ENCODE results near the gene COMTD1. TPM values are rescaled to one million over a fixed set of nuclear protein-coding genes. Genes with fewer than 3 reads are reported as not detected.
A peak's percentile ranks its signal among the peaks of the same experiment; 100 is the strongest.

COMTD1 gene
- total and polyA plus RNA-seq, 2 of the 13 experiments (the other 11 are each of a cell fraction or from before 2014, with no cell fraction given), result 11.8 to 18.4 TPM

- TF ChIP-seq AFF4 (CRISPR knock-in tag; IDR thresholded peaks at IDR 0.05), result no peak
- TF ChIP-seq NFYB (CRISPR knock-in tag; IDR thresholded peaks at IDR 0.05), result no peak
- TF ChIP-seq ZBTB34 (CRISPR knock-in tag; IDR thresholded peaks at IDR 0.05), result peak; percentile 89; the same call in 1 of the 2 replicates
- TF ChIP-seq YY1 (IDR thresholded peaks at IDR 0.05; ENCODE audit: insufficient read depth, insufficient replicate concordance, low read depth, low read length), result peak; percentile 73
- no peak for TF ChIP-seq TCF7L2 (IDR thresholded peaks at IDR 0.05; ENCODE audit: low read depth, low read length)
- TF ChIP-seq ZNF800 (CRISPR knock-in tag; IDR thresholded peaks at IDR 0.05), result no peak
- TF ChIP-seq SALL2 (CRISPR knock-in tag; IDR thresholded peaks at IDR 0.05), result no peak
- TF ChIP-seq TEAD3 (CRISPR knock-in tag; optimal IDR thresholded peaks at IDR 0.05; ENCODE audit: borderline replicate concordance), result peak; percentile 13
- TF ChIP-seq ZNF878 (CRISPR knock-in tag; IDR thresholded peaks at IDR 0.05), result no peak
- peak; percentile 39; the same call in 1 of the 2 replicates for TF ChIP-seq RFXAP (CRISPR knock-in tag; IDR thresholded peaks at IDR 0.05; ENCODE audit: borderline replicate concordance)
- no peak for TF ChIP-seq ZNF282 (IDR thresholded peaks at IDR 0.05; ENCODE audit: partially characterized antibody)
- peak in 1 of 2 experiments; percentile 70; a peak in 1 of 4 replicates for TF ChIP-seq EP300 (IDR thresholded peaks at IDR 0.05; ENCODE audit: low read depth in 2 of 2, low read length in 2 of 2)
- TF ChIP-seq EP300 (CRISPR knock-in tag; IDR thresholded peaks at IDR 0.05; ENCODE audit: borderline replicate concordance), result no peak
- no peak for TF ChIP-seq ZNF652 (CRISPR knock-in tag; IDR thresholded peaks at IDR 0.05; ENCODE audit: borderline replicate concordance, low read depth)
- no peak for TF ChIP-seq THAP11 (CRISPR knock-in tag; IDR thresholded peaks at IDR 0.05)
- TF ChIP-seq ZFP37 (CRISPR knock-in tag; IDR thresholded peaks at IDR 0.05; ENCODE audit: borderline replicate concordance), result no peak
- no peak for TF ChIP-seq PHB2 (IDR thresholded peaks at IDR 0.05; ENCODE audit: partially characterized antibody)
- TF ChIP-seq SIN3A (IDR thresholded peaks at IDR 0.05; ENCODE audit: borderline replicate concordance, low read depth, low read length), result no peak
- TF ChIP-seq UBTF (CRISPR knock-in tag; IDR thresholded peaks at IDR 0.05), result no peak
- TF ChIP-seq TBX2 (CRISPR knock-in tag; IDR thresholded peaks at IDR 0.05; ENCODE audit: borderline replicate concordance), result 0 out of 2 replicates have a peak, but pooled peaks have one; percentile 35
Measured at GRCh38 chr10:75189266-75190096, 46.3 kb downstream of the COMTD1 start (continued).
